Naive B cell (primary cell): ENCODE results near the gene KRTAP20-2. TPM values are rescaled to one million over a fixed set of nuclear protein-coding genes. Genes with fewer than 3 reads are reported as not detected.

Experiments used
- ATAC-seq, 2 donors: fragments of 150-1000 bp; cut with Tn5 transposase; 2 replicates each; pipeline ENCODE4 v1.10.0; 2021; ENCODE audit warnings: low read depth in 2 of 2, mild to moderate bottlenecking in 2 of 2, moderate library complexity in 2 of 2
- DNase-seq: peaks from one replicate; pipeline ENCODE4 v3.0.0; 2022
- H3K27ac Mint-ChIP-seq, 6 donors: one replicate each; pipeline ENCODE4 v1.8.0; 2020 to 2022; ENCODE audit warnings: mild to moderate bottlenecking in 6 of 6, mixed read lengths in 6 of 6, moderate library complexity in 5 of 6, inconsistent platforms in 2 of 6
- H3K27me3 Mint-ChIP-seq, 3 donors: one replicate each; pipeline ENCODE4 v1.8.0; 2021 to 2022; ENCODE audit warnings: mixed read lengths in 3 of 3, mild to moderate bottlenecking in 1 of 3
- H3K36me3 Mint-ChIP-seq, 2 donors: one replicate each; pipeline ENCODE4 v1.8.0; 2020 to 2022; ENCODE audit warnings: mixed read lengths in 2 of 2, inconsistent platforms in 1 of 2, mild to moderate bottlenecking in 1 of 2
- H3K4me1 Mint-ChIP-seq, 3 donors: one replicate each; pipeline ENCODE4 v1.8.0; 2020 to 2022; ENCODE audit warnings: mixed read lengths in 3 of 3, inconsistent platforms in 1 of 3, mild to moderate bottlenecking in 1 of 3, moderate library complexity in 1 of 3
- H3K4me3 Mint-ChIP-seq, 8 donors: one replicate each; pipeline ENCODE4 v1.8.0; 2020 to 2022; ENCODE audit warnings: mild to moderate bottlenecking in 8 of 8, mixed read lengths in 8 of 8, moderate library complexity in 8 of 8, inconsistent platforms in 2 of 8
- H3K9me3 Mint-ChIP-seq, 7 donors: one replicate each; pipeline ENCODE4 v1.8.0; 2020 to 2022; ENCODE audit warnings: mixed read lengths in 7 of 7, mild to moderate bottlenecking in 5 of 7, inconsistent platforms in 2 of 7, moderate library complexity in 1 of 7
- polyA plus RNA-seq, 6 donors: library from polyadenylated mRNA; unstranded; fragments of 300-500 nt; fragmentation: Illumina TruSeq; gene quantifications; one replicate each; pipeline ENCODE4 v1.2.3, GENCODE V29; 2021; ENCODE audit warnings: low read depth in 6 of 6

KRTAP20-2 gene
- not detected for polyA plus RNA-seq

- ATAC-seq (no peak), DNase-seq (no peak)
- H3K9me3 Mint-ChIP-seq: peaks cover 4 to 11% (median 5%) of the 10 kb centered on the region in 7 donors
- H3K4me1 Mint-ChIP-seq: no peaks in the 10 kb centered on the region
- H3K27ac Mint-ChIP-seq: no peak within 1 kb of the TSS
- H3K36me3 Mint-ChIP-seq: no peaks in the 10 kb centered on the region
- H3K27me3 Mint-ChIP-seq: no peaks in the 10 kb centered on the region
- H3K4me3 Mint-ChIP-seq: no peak within 1 kb of the TSS
Measured at GRCh38 chr21:30634906-30635305, at the start of gene KRTAP20-2. KRTAP20-2 (plus strand) TSS chr21:30635206; CDS start chr21:30635264, 58 bp downstream.

- no peak within 1 kb of the TSS for H3K27ac Mint-ChIP-seq
- ATAC-seq: no peak
Measured at GRCh38 chr21:30590297-30590696, 44.7 kb upstream of the KRTAP20-2 start, which contains the start of gene KRTAP22-2. KRTAP22-2 (minus strand) TSS chr21:30590397.

GRCh38 chr21:30592140-30592539 lies 42.9 kb upstream of the KRTAP20-2 start, which contains the start of gene KRTAP6-3:
KRTAP6-3 (plus strand) TSS chr21:30592440; CDS start chr21:30592446, 6 bp downstream.
- Mint-ChIP-seq H3K4me1 (no peaks in the 10 kb centered on the region), H3K27me3 (no peaks in the 10 kb centered on the region), H3K36me3 (no peaks in the 10 kb centered on the region), H3K4me3 (no peak within 1 kb of the TSS), H3K9me3 (peaks cover 0 to 7% (median 1%) of the 10 kb centered on the region in 7 donors), H3K27ac (peak within 1 kb of the TSS in 1 of 6 donors; percentile 28)
- ATAC-seq (no peak), DNase-seq (no peak)

More at GRCh38 chr21:30590297-30590696, 44.7 kb upstream of the KRTAP20-2 start, which contains the start of gene KRTAP22-2:
- DNase-seq: no peak
- no peaks in the 10 kb centered on the region for H3K4me1 Mint-ChIP-seq
- peaks cover 0 to 6% (median 1%) of the 10 kb centered on the region in 7 donors for H3K9me3 Mint-ChIP-seq
- no peak within 1 kb of the TSS for H3K4me3 Mint-ChIP-seq
- no peaks in the 10 kb centered on the region for H3K27me3 Mint-ChIP-seq
- H3K36me3 Mint-ChIP-seq: no peaks in the 10 kb centered on the region

GRCh38 chr21:30598802-30599201 lies 36.2 kb upstream of the KRTAP20-2 start, which contains the start of gene KRTAP6-2:
KRTAP6-2 (minus strand) TSS chr21:30598902; CDS start chr21:30598874, 28 bp downstream.
- Mint-ChIP-seq H3K27me3 (no peaks in the 10 kb centered on the region), H3K27ac (no peak within 1 kb of the TSS), H3K4me3 (no peak within 1 kb of the TSS), H3K9me3 (peaks cover 0 to 10% (median 6%) of the 10 kb centered on the region in 7 donors), H3K36me3 (no peaks in the 10 kb centered on the region), H3K4me1 (no peaks in the 10 kb centered on the region)
- ATAC-seq (no peak), DNase-seq (no peak)

- H3K9me3 Mint-ChIP-seq: peaks cover 0 to 17% (median 5%) of the 10 kb centered on the region in 7 donors
- H3K27ac Mint-ChIP-seq: no peak within 1 kb of the TSS
- no peak within 1 kb of the TSS for H3K4me3 Mint-ChIP-seq
- ATAC-seq (no peak), DNase-seq (no peak)
- H3K27me3 Mint-ChIP-seq: no peaks in the 10 kb centered on the region
- no peaks in the 10 kb centered on the region for H3K4me1 Mint-ChIP-seq
- H3K36me3 Mint-ChIP-seq: no peaks in the 10 kb centered on the region
Measured at GRCh38 chr21:30600787-30601186, 34.2 kb upstream of the KRTAP20-2 start, which contains the start of gene KRTAP22-1. KRTAP22-1 (plus strand) TSS chr21:30601087.

GRCh38 chr21:30605968-30606367 lies 29.0 kb upstream of the KRTAP20-2 start:
- Mint-ChIP-seq H3K36me3 (no peaks in the 10 kb centered on the region), H3K27me3 (no peaks in the 10 kb centered on the region), H3K4me3 (no peak overlapping the region), H3K4me1 (no peaks in the 10 kb centered on the region), H3K27ac (no peak overlapping the region), H3K9me3 (peaks cover 1 to 26% (median 14%) of the 10 kb centered on the region in 7 donors)
- DNase-seq: no peak
- no peak for ATAC-seq

GRCh38 chr21:30612132-30612531 lies 22.9 kb upstream of the KRTAP20-2 start:
- peaks cover 3 to 17% (median 10%) of the 10 kb centered on the region in 7 donors for H3K9me3 Mint-ChIP-seq
- no peak overlapping the region for H3K4me3 Mint-ChIP-seq
- ATAC-seq (no peak), DNase-seq (no peak)
- H3K27me3 Mint-ChIP-seq: no peaks in the 10 kb centered on the region
- no peaks in the 10 kb centered on the region for H3K36me3 Mint-ChIP-seq
- no peaks in the 10 kb centered on the region for H3K4me1 Mint-ChIP-seq
- H3K27ac Mint-ChIP-seq: no peak overlapping the region

GRCh38 chr21:30613836-30614235 lies 21.2 kb upstream of the KRTAP20-2 start, which contains the start of gene KRTAP6-1:
KRTAP6-1 (minus strand) TSS chr21:30613930; CDS start chr21:30613904, 26 bp downstream.
- peaks cover 3 to 13% (median 5%) of the 10 kb centered on the region in 7 donors for H3K9me3 Mint-ChIP-seq
- no peak within 1 kb of the TSS for H3K27ac Mint-ChIP-seq
- H3K4me3 Mint-ChIP-seq: no peak within 1 kb of the TSS
- no peaks in the 10 kb centered on the region for H3K27me3 Mint-ChIP-seq
- H3K4me1 Mint-ChIP-seq: no peaks in the 10 kb centered on the region
- ATAC-seq (no peak), DNase-seq (no peak)
- H3K36me3 Mint-ChIP-seq: no peaks in the 10 kb centered on the region

GRCh38 chr21:30615199-30615598 lies 19.8 kb upstream of the KRTAP20-2 start:
- H3K27me3 Mint-ChIP-seq: no peaks in the 10 kb centered on the region
- peaks cover 3 to 13% (median 5%) of the 10 kb centered on the region in 7 donors for H3K9me3 Mint-ChIP-seq
- DNase-seq: no peak
- no peaks in the 10 kb centered on the region for H3K36me3 Mint-ChIP-seq
- ATAC-seq: no peak
- no peaks in the 10 kb centered on the region for H3K4me1 Mint-ChIP-seq
- no peak overlapping the region for H3K4me3 Mint-ChIP-seq
- H3K27ac Mint-ChIP-seq: no peak overlapping the region

GRCh38 chr21:30616125-30616524 lies 18.9 kb upstream of the KRTAP20-2 start, which contains the start of gene KRTAP20-1:
KRTAP20-1 (plus strand) TSS chr21:30616425; CDS start chr21:30616455, 30 bp downstream.
- DNase-seq: no peak
- peaks cover 0 to 8% (median 2%) of the 10 kb centered on the region in 7 donors for H3K9me3 Mint-ChIP-seq
- H3K4me1 Mint-ChIP-seq: no peaks in the 10 kb centered on the region
- no peaks in the 10 kb centered on the region for H3K27me3 Mint-ChIP-seq
- no peaks in the 10 kb centered on the region for H3K36me3 Mint-ChIP-seq
- H3K4me3 Mint-ChIP-seq: no peak within 1 kb of the TSS
- no peak within 1 kb of the TSS for H3K27ac Mint-ChIP-seq
- no peak for ATAC-seq

- no peak for ATAC-seq
- Mint-ChIP-seq H3K4me3 (no peak overlapping the region), H3K4me1 (no peaks in the 10 kb centered on the region), H3K9me3 (peaks cover 0 to 14% (median 4%) of the 10 kb centered on the region in 7 donors), H3K36me3 (no peaks in the 10 kb centered on the region), H3K27me3 (no peaks in the 10 kb centered on the region), H3K27ac (no peak overlapping the region)
- no peak for DNase-seq
Measured at GRCh38 chr21:30620080-30620479, 14.9 kb upstream of the KRTAP20-2 start.

- no peaks in the 10 kb centered on the region for H3K27me3 Mint-ChIP-seq
- H3K27ac Mint-ChIP-seq: no peak within 1 kb of the TSS
- peaks cover 0 to 14% (median 4%) of the 10 kb centered on the region in 7 donors for H3K9me3 Mint-ChIP-seq
- no peak within 1 kb of the TSS for H3K4me3 Mint-ChIP-seq
- ATAC-seq (no peak), DNase-seq (no peak)
- H3K4me1 Mint-ChIP-seq: no peaks in the 10 kb centered on the region
- H3K36me3 Mint-ChIP-seq: no peaks in the 10 kb centered on the region
Measured at GRCh38 chr21:30620522-30620921, 14.5 kb upstream of the KRTAP20-2 start, which contains the start of gene KRTAP20-4. KRTAP20-4 (plus strand) TSS chr21:30620627.

GRCh38 chr21:30623362-30623761 lies 11.6 kb upstream of the KRTAP20-2 start:
- no peaks in the 10 kb centered on the region for H3K4me1 Mint-ChIP-seq
- peaks cover 0 to 14% (median 8%) of the 10 kb centered on the region in 7 donors for H3K9me3 Mint-ChIP-seq
- no peak overlapping the region for H3K4me3 Mint-ChIP-seq
- H3K27ac Mint-ChIP-seq: no peak overlapping the region
- no peaks in the 10 kb centered on the region for H3K36me3 Mint-ChIP-seq
- ATAC-seq: no peak
- H3K27me3 Mint-ChIP-seq: no peaks in the 10 kb centered on the region
- no peak for DNase-seq

- Mint-ChIP-seq H3K9me3 (peaks cover 0 to 14% (median 6%) of the 10 kb centered on the region in 7 donors), H3K4me3 (no peak overlapping the region), H3K27me3 (no peaks in the 10 kb centered on the region), H3K36me3 (no peaks in the 10 kb centered on the region), H3K27ac (no peak overlapping the region), H3K4me1 (no peaks in the 10 kb centered on the region)
- DNase-seq (no peak), ATAC-seq (no peak)
Measured at GRCh38 chr21:30625449-30626165, 9.4 kb upstream of the KRTAP20-2 start.
